Cardiac muscle cell (in vitro differentiated cells and primary cell): Measurements from ENCODE around the gene SYCE3. TPM values are rescaled to one million over a fixed set of nuclear protein-coding genes. Genes with fewer than 3 reads are reported as not detected.
A peak's percentile ranks its signal among the peaks of the same experiment; 100 is the strongest.

Experiments used
- DNase-seq, 2 donors: peaks; one replicate each; pipeline versions ENCODE4 v3.0.0 to v3.0.0-alpha.2; 2010 to 2017; ENCODE audit warnings: low read depth in 1 of 2, low spot score in 1 of 2
- H3K27ac ChIP-seq: fragments of 200-600 bp; sonication (generic); 2 replicates; pipeline ENCODE4 v1.5.1; 2016
- H3K27me3 ChIP-seq: fragments of 200-600 bp; sonication (generic); 2 replicates; pipeline ENCODE4 v1.6.0; 2016; ENCODE audit warnings: control low read depth
- H3K36me3 ChIP-seq: fragments of 200-600 bp; sonication (generic); 2 replicates; pipeline ENCODE4 v1.5.1; 2016; ENCODE audit warnings: control low read depth
- H3K4me1 ChIP-seq: fragments of 200-600 bp; sonication (generic); 2 replicates; pipeline ENCODE4 v1.8.1; 2017; ENCODE audit warnings: low read depth, mild to moderate bottlenecking, mixed run types
- H3K4me3 ChIP-seq: fragments of 200-600 bp; sonication (generic); 2 replicates; pipeline ENCODE4 v1.5.1; 2016; ENCODE audit warnings: mild to moderate bottlenecking
- H3K9me3 ChIP-seq: fragments of 200-600 bp; sonication (generic); 2 replicates; pipeline ENCODE4 v1.5.1; 2017; ENCODE audit warnings: low read depth, mild to moderate bottlenecking, control low read depth
- polyA plus RNA-seq: library from polyadenylated mRNA; unstranded; fragments of >200 nt; fragmentation: Nextera tagmentation; extraction: Ambion mirVana; gene quantifications from 2 replicates; pipeline ENCODE4 v1.2.1, GENCODE V29; 2016
- total RNA-seq: library from RNA; depleted of rRNA; stranded (reverse); fragments of >200 nt; gene quantifications from 2 replicates; pipeline ENCODE4 v1.2.3, GENCODE V29; 2016
- TF ChIP-seq, protein P1 (sequence below): IDR thresholded peaks from 2 replicates; pipeline ENCODE4 v1.5.1; 2012; ENCODE audit warnings: low read depth, mild to moderate bottlenecking, low read length

Gene SYCE3
- total and polyA plus RNA-seq, 2 experiments from 2014 or later = not detected

DNA sequence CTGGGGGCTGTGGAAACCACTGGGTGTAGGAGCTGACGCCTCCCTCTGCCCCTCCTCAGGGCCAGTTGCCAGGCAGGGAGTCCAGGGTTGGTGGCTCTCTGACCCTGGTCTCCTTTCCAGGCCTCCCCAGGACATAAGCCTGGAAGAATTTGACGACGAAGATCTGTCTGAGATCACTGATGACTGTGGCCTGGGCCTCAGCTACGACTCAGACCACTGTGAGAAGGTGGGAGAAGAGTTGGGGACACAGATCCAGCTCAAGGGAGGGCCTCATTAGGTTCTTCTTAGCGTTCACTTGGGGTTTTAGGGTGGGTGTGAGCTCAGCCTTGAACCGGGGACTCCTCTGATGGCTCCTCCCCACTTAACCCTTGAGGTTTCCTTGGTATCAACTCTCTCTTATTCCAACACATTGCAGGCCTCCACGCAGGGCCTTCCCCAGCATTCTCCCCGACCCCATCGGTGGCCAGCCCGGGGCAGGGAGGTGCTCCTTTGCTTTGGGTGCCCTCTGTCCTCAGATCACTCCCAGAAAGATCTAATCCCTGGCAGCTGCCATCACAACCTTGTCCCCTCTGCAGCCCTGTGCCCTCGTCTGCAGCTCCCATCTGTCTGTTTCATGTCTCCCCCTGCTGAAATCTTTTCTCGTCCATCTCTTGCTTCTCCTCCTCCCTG lies 39.1 kb upstream of the SYCE3 start:
- Histone ChIP-seq H3K27ac (no peak overlapping the region), H3K4me3 (no peak overlapping the region), H3K27me3 (peaks cover 72% of the 10 kb centered on the region), H3K36me3 (no peaks in the 10 kb centered on the region), H3K4me1 (no peaks in the 10 kb centered on the region), H3K9me3 (no peaks in the 10 kb centered on the region)
- TF ChIP-seq, protein P1, sequence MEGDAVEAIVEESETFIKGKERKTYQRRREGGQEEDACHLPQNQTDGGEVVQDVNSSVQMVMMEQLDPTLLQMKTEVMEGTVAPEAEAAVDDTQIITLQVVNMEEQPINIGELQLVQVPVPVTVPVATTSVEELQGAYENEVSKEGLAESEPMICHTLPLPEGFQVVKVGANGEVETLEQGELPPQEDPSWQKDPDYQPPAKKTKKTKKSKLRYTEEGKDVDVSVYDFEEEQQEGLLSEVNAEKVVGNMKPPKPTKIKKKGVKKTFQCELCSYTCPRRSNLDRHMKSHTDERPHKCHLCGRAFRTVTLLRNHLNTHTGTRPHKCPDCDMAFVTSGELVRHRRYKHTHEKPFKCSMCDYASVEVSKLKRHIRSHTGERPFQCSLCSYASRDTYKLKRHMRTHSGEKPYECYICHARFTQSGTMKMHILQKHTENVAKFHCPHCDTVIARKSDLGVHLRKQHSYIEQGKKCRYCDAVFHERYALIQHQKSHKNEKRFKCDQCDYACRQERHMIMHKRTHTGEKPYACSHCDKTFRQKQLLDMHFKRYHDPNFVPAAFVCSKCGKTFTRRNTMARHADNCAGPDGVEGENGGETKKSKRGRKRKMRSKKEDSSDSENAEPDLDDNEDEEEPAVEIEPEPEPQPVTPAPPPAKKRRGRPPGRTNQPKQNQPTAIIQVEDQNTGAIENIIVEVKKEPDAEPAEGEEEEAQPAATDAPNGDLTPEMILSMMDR = no peak
- DNase-seq = no peak

DNA sequence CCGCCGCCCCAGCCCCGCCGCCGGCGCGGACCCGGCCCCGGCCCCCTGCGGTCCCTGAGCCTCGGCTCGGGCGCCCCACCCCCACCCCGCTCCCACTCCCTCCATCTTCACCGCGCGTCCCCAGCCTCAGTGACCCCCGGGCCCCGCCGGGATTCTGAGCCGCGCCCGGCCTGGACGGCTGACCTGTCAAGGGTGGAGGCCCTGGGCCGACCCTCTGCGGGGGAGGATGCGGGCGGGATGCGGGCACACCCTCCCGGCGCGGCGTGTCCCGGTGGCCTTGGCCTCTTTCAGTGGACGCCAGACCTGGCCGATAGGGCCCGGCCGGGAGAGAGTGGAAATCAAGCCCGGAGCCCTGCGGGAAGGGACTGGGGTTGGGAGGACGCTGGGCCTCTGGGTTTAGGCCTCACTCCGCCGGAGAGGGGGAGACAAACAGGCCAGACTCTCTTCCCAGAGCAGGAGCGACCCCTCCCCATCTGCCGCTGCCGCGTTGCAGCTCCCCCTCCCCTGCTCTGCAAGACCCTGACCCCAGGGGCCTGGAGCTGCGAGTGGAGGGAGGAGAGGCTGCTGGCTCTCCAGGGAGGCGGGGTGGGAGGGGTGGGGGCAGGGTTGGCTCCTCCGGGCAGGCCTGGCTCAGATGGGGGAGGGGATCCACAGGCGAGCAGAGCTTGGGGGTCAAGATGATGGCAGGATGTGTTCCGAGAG lies 38.4 kb upstream of the SYCE3 start:
- DNase-seq = peak in 1 of 2 donors; percentile 12
- H3K27me3 ChIP-seq = peaks cover 66% of the 10 kb centered on the region
- peak overlapping the region; percentile 34 for H3K4me3 ChIP-seq
- H3K9me3 ChIP-seq = no peaks in the 10 kb centered on the region
- H3K27ac ChIP-seq = no peak overlapping the region
- H3K36me3 ChIP-seq = no peaks in the 10 kb centered on the region
- TF ChIP-seq, protein P1 = no peak
- H3K4me1 ChIP-seq = no peaks in the 10 kb centered on the region

DNA sequence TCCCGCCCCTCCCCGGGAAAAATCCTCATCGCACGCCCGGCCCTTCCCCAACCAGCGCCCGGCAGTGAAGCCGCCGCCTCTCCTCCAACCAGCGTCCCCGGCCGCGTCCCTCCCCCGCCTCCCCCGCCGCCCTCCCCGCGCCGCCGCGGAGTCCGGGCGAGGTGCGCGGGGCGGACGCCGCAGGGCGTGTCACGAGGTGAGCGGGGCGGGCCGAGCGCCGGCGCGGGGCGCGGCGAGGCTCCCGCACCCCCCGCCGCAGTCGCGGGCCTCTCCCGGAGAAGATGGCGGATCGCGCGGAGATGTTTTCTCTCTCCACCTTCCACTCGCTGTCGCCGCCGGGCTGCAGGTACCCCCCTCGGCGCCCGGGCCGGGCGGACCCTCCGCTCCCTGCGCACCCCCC lies 37.8 kb upstream of the SYCE3 start, which contains the start of gene MAPK8IP2:
MAPK8IP2 (plus strand) TSS at position 256 of the 400 bp plus-strand sequence; CDS start at position 282, 26 bp downstream.
- H3K27me3 ChIP-seq = peaks cover 61% of the 10 kb centered on the region
- H3K4me3 ChIP-seq = peak within 1 kb of the TSS; percentile 34
- TF ChIP-seq, protein P1 = no peak
- H3K9me3 ChIP-seq = no peaks in the 10 kb centered on the region
- H3K4me1 ChIP-seq = no peaks in the 10 kb centered on the region
- no peak within 1 kb of the TSS for H3K27ac ChIP-seq
- DNase-seq = peak in 1 of 2 donors; percentile 24
- H3K36me3 ChIP-seq = no peaks in the 10 kb centered on the region

DNA sequence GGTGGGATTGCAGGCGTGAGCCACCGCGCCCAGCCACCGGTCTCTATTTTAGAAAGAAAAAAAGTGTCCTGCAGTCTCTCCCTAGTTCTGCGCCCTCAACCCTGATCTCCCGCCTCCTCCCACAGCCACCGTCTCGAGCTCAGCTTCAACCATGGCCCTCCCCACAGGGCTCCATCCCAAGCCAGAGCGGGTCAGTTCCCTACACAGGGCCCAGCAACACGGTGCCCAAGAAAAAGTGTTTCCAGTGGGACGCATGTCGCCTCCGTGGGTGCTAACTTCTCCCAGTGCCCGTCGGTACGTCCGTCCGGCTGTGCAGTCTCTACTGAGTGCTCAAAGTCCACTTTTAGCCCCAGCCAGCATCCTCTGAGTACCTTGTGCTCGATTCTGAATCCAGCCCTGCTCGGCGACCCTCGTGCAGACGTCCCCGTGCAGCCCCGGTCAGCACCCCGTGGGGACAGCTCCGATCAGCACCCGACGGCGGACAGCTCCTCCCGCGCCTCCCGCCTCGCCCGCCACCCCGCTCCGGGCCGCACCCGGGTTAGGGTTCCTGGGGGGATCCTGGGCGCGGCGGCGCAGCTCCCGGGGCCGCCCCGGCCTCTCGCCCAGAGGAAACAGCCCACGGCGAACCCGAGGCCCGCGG lies 37.2 kb upstream of the SYCE3 start:
- no peaks in the 10 kb centered on the region for H3K36me3 ChIP-seq
- peaks cover 55% of the 10 kb centered on the region for H3K27me3 ChIP-seq
- TF ChIP-seq, protein P1 = no peak
- peak; percentile 46 to 82 for DNase-seq
- no peaks in the 10 kb centered on the region for H3K9me3 ChIP-seq
- no peaks in the 10 kb centered on the region for H3K4me1 ChIP-seq
- H3K4me3 ChIP-seq = peak overlapping the region; percentile 34
- H3K27ac ChIP-seq = no peak overlapping the region

DNA sequence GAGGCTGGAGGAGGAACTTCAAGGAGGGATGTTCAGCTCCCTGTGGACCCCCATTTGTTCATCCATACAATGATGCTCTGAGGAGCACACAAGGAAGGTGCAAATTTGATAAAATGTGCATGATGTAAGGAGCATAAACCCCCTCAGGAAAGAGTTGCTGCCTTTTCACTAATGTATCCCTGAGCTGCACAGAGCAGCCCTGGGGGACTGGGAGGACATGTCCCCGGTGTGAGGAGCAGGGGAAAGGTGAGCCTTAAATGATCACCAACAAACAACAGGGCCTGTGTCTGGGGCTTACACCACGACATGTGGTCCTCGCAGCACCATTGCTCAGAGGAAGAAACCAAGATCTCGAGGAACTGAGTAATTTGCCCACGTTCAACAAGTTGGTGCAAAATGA lies 34.4 kb upstream of the SYCE3 start:
- Histone ChIP-seq H3K27ac (no peak overlapping the region), H3K9me3 (no peaks in the 10 kb centered on the region), H3K36me3 (no peaks in the 10 kb centered on the region), H3K4me1 (no peaks in the 10 kb centered on the region), H3K4me3 (no peak overlapping the region), H3K27me3 (peaks cover 28% of the 10 kb centered on the region)
- DNase-seq = no peak
- TF ChIP-seq, protein P1 = no peak
